ENCODE measurements around the gene DSCAM. TPM values are rescaled to one million over a fixed set of nuclear protein-coding genes. Genes with fewer than 3 reads are reported as not detected.

Gene DSCAM
- total and polyA plus RNA-seq, 4 donors: 0.02 to 0.25 (median 0.09) TPM

DNA sequence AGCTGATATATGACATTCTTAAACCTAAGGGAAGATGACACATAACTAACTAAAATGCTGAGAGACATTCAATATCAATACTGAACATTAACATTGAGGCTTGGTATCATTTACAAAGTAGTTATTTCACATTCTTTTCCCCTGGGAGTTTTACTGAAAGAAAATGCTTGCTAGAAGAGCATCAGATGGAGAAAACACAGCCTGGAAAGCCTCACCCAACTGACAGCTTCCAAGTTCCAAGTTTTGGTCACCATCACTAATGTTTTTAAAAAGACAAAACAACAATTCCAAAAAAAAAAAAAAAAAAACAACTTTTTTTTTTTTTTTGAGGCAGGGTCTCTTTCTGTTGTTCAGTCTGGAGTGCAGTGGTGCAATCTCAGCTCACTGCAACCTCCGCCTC lies 80.6 kb downstream of the DSCAM start:
- TF ChIP-seq, protein P1, sequence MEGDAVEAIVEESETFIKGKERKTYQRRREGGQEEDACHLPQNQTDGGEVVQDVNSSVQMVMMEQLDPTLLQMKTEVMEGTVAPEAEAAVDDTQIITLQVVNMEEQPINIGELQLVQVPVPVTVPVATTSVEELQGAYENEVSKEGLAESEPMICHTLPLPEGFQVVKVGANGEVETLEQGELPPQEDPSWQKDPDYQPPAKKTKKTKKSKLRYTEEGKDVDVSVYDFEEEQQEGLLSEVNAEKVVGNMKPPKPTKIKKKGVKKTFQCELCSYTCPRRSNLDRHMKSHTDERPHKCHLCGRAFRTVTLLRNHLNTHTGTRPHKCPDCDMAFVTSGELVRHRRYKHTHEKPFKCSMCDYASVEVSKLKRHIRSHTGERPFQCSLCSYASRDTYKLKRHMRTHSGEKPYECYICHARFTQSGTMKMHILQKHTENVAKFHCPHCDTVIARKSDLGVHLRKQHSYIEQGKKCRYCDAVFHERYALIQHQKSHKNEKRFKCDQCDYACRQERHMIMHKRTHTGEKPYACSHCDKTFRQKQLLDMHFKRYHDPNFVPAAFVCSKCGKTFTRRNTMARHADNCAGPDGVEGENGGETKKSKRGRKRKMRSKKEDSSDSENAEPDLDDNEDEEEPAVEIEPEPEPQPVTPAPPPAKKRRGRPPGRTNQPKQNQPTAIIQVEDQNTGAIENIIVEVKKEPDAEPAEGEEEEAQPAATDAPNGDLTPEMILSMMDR (IDR thresholded peaks at IDR 0.05; ENCODE audit: control extremely low read depth, extremely low read depth): no peak
- Histone ChIP-seq H3K27me3 (ENCODE audit: control insufficient read depth in 3 of 3, insufficient read depth in 3 of 3, low read length in 2 of 3) (no peaks in the 10 kb centered on the region), H3K27ac (ENCODE audit: low read depth in 1 of 2, low read length in 1 of 2) (no peak overlapping the region), H3K36me3 (ENCODE audit: control insufficient read depth in 4 of 4, insufficient read depth in 4 of 4, low read length in 4 of 4) (no peaks in the 10 kb centered on the region), H3K9ac (ENCODE audit: insufficient read depth in 1 of 2, low read length in 2 of 2) (no peak overlapping the region), H3K4me1 (ENCODE audit: control insufficient read depth in 5 of 5, insufficient read depth in 5 of 5, low read length in 5 of 5) (peaks cover 0 to 11% (median 0%) of the 10 kb centered on the region in 5 donors), H3K9me3 (ENCODE audit: control insufficient read depth in 4 of 4, insufficient read depth in 3 of 4, low read length in 3 of 4) (no peaks in the 10 kb centered on the region), H3K4me3 (no peak overlapping the region)
- 90 to 96% methylated on average over 1 of the region's 1 CpG for WGBS, 2 donors
- peak; percentile 32 to 68 (median 55) for DNase-seq
- no peak for ATAC-seq (ENCODE audit: insufficient read depth, low FRiP score)

DNA sequence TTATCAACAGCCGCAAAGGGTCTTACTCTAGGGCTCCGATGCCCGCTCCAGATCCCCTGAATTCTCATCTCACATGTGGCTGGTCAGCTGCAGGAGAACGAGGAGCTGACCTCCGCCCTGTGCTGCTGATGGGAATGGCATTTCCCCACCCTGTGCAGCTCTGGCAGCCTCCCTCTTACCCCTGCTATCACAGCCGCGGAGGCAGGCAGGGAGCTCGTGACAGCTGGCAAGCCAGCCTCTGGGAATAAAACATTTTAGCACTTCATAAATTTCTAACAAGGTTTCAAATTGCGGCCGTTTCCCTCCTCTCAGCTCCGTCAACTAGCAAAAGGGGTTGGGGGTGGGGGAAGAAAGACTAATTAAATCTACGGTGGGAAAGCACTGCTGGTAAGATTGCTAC lies 81.1 kb downstream of the DSCAM start:
- Histone ChIP-seq H3K4me3 (no peak overlapping the region), H3K36me3 (ENCODE audit: control insufficient read depth in 4 of 4, insufficient read depth in 4 of 4, low read length in 4 of 4) (no peaks in the 10 kb centered on the region), H3K4me1 (ENCODE audit: control insufficient read depth in 5 of 5, insufficient read depth in 5 of 5, low read length in 5 of 5) (peaks cover 0 to 11% (median 0%) of the 10 kb centered on the region in 5 donors), H3K9me3 (ENCODE audit: control insufficient read depth in 4 of 4, insufficient read depth in 3 of 4, low read length in 3 of 4) (no peaks in the 10 kb centered on the region), H3K27ac (ENCODE audit: low read depth in 1 of 2, low read length in 1 of 2) (no peak overlapping the region), H3K9ac (ENCODE audit: insufficient read depth in 1 of 2, low read length in 2 of 2) (no peak overlapping the region), H3K27me3 (ENCODE audit: control insufficient read depth in 3 of 3, insufficient read depth in 3 of 3, low read length in 2 of 3) (no peaks in the 10 kb centered on the region)
- ATAC-seq (ENCODE audit: insufficient read depth, low FRiP score): no peak
- TF ChIP-seq, protein P1 (IDR thresholded peaks at IDR 0.05; ENCODE audit: control extremely low read depth, extremely low read depth): no peak
- WGBS, 2 donors: 40 to 60% methylated on average over 12 of the region's 12 CpGs
- DNase-seq: peak; percentile 49 to 57 (median 53)

DNA sequence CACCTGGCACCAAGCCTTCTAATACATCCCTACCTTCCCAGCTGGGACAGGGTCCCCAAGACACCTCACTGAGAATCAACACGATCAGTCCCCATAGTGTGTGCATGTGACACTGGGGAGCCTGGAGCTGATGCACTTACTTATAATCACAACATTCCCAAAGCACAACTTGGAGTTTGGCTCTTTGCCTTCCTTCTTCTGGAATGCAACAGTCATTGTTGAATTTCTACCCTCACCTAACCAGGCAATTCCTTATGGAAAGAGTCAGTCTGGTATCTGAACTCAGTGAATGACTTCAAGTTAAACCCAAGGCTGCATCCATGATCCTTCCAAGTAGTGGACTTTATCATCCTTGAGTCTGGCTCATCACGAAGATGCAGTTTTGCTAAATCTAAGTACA lies 86.1 kb downstream of the DSCAM start:
- WGBS, 2 donors: 70 to 91% methylated on average over 2 of the region's 2 CpGs

More for the DNA sequence above, 86.1 kb downstream of the DSCAM start:
- H3K36me3 ChIP-seq (ENCODE audit: control insufficient read depth in 4 of 4, insufficient read depth in 4 of 4, low read length in 4 of 4): no peaks in the 10 kb centered on the region
- no peak overlapping the region for H3K4me3 ChIP-seq
- no peaks in the 10 kb centered on the region for H3K9me3 ChIP-seq (ENCODE audit: control insufficient read depth in 4 of 4, insufficient read depth in 3 of 4, low read length in 3 of 4)
- no peaks in the 10 kb centered on the region for H3K27me3 ChIP-seq (ENCODE audit: control insufficient read depth in 3 of 3, insufficient read depth in 3 of 3, low read length in 2 of 3)
- ATAC-seq (ENCODE audit: insufficient read depth, low FRiP score) (no peak), DNase-seq (no peak)
- TF ChIP-seq, protein P1 (IDR thresholded peaks at IDR 0.05; ENCODE audit: control extremely low read depth, extremely low read depth): no peak
- no peak overlapping the region for H3K27ac ChIP-seq (ENCODE audit: low read depth in 1 of 2, low read length in 1 of 2)
- no peak overlapping the region for H3K9ac ChIP-seq (ENCODE audit: insufficient read depth in 1 of 2, low read length in 2 of 2)
- H3K4me1 ChIP-seq (ENCODE audit: control insufficient read depth in 5 of 5, insufficient read depth in 5 of 5, low read length in 5 of 5): peaks cover 0 to 5% (median 0%) of the 10 kb centered on the region in 5 donors

Data from lung (tissue), 12 donors.